Measurements from ENCODE around the gene PPFIA2. TPM values are rescaled to one million over a fixed set of nuclear protein-coding genes. Genes with fewer than 3 reads are reported as not detected.

The PPFIA2 gene
- under 1 TPM in 3 of 4 donors, not detected in 1; 0.11 to 0.89 (median 0.32) TPM for total RNA-seq

DNA sequence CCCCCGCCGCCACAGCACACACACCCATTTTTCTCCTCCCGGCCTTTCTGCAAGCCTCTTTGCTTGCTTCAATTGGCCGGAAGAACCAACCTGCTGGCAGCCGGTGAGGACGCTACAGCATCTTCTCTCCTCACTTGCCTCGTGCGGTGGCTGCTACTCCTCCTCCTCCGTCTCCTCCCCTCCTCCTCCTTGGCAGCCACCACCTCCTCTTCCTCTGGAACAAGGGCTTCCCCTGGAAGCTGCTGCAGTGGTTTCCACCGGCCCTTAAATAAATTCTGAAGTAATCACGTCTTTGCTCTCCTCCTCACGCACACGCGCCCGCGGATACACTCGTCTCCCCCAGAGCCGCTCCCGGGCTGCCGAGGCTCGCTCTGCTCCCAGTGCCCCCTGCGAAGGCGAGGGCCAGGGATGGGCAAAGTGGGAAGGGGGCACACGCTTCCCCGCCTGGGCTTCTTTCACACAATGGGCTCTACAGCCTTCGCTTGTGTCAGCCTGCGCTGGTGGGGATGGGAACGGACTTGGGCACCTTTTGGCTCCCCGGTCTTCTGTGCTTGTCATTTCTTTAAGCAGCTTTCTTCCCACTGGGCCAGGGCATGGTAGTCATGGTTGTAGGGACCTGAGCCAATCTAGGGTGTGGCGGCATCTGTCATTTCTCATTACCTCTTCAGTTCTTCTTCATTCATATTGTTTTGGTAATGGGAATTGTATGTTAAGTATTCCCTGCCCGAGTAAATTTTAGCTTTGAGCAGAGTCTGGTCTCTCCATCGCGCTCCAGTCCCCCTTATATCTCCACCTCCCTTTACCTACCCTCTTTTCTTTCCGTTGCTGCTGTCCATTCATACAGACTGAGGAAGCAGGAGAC is at the start of gene PPFIA2:
Gene PPFIA2, minus strand, starts transcription at position 161 of the 862 bp plus-strand sequence.
- no peak within 1 kb of the TSS for H3K27ac ChIP-seq
- 5% methylated on average over 33 of the region's 34 CpGs for WGBS
- H3K36me3 ChIP-seq, result no peaks in the 10 kb centered on the region
- no peaks in the 10 kb centered on the region for H3K9me3 ChIP-seq
- H3K4me3 ChIP-seq, result peak within 1 kb of the TSS; percentile 51
- peaks cover 26% of the 10 kb centered on the region for H3K27me3 ChIP-seq
- H3K4me1 ChIP-seq, result peaks cover 19% of the 10 kb centered on the region
- TF ChIP-seq EP300 (IDR thresholded peaks at IDR 0.05), result no peak
- no peak for TF ChIP-seq POLR2A (IDR thresholded peaks at IDR 0.05)
- TF ChIP-seq, protein P1, sequence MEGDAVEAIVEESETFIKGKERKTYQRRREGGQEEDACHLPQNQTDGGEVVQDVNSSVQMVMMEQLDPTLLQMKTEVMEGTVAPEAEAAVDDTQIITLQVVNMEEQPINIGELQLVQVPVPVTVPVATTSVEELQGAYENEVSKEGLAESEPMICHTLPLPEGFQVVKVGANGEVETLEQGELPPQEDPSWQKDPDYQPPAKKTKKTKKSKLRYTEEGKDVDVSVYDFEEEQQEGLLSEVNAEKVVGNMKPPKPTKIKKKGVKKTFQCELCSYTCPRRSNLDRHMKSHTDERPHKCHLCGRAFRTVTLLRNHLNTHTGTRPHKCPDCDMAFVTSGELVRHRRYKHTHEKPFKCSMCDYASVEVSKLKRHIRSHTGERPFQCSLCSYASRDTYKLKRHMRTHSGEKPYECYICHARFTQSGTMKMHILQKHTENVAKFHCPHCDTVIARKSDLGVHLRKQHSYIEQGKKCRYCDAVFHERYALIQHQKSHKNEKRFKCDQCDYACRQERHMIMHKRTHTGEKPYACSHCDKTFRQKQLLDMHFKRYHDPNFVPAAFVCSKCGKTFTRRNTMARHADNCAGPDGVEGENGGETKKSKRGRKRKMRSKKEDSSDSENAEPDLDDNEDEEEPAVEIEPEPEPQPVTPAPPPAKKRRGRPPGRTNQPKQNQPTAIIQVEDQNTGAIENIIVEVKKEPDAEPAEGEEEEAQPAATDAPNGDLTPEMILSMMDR (IDR thresholded peaks at IDR 0.05), result no peak
- no peak for TF ChIP-seq POLR2AphosphoS5 (IDR thresholded peaks at IDR 0.05)
- peak; percentile 63 to 74 for DNase-seq (ENCODE audit: low spot score in 2 of 2)

DNA sequence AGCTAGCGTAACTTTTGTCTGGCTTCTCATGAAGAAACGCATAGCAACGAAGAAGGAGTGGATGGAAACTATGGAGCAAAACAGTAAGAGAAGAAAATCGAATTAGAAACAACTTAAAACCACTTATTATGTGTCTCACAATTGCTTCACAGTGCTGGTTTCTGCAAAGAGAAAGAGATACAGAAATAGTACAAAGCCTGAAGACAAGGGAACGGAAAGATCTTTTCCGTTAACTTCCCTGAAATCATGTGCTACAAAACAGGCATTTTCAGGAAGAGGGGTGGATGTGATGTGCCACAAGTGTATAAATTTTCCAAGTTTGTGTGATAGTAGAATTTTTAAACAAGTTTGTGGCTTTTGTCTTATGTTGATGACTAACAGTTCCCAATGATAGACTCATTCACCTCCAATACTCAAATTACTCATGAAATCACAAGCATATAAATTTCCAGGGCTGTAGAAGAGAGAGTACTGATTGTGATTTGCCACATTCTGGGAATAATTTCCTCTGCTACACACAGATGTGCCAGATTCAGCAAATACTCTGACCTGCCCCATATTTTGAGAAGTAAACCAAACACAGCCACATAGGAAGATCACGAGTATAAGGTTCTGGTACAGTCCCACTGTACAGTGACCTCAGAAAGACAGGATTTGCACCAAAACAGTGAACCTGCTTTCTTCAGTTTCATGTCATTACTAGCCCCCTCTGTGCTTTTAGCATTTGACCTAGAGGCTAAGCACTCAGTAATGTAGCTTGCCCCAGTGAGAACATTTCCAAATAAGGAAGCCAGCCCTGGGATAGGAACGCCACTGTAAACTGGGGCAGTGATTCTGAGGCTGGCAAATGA is 41.4 kb upstream of the PPFIA2 start:
- no peaks in the 10 kb centered on the region for H3K9me3 ChIP-seq
- no peak overlapping the region for H3K4me3 ChIP-seq
- H3K36me3 ChIP-seq, result no peaks in the 10 kb centered on the region
- WGBS, result 55% methylated on average over 8 of the region's 8 CpGs
- H3K27me3 ChIP-seq, result no peaks in the 10 kb centered on the region
- no peak overlapping the region for H3K27ac ChIP-seq
- no peak for TF ChIP-seq POLR2A (IDR thresholded peaks at IDR 0.05)
- H3K4me1 ChIP-seq, result no peaks in the 10 kb centered on the region
- DNase-seq (ENCODE audit: low spot score in 2 of 2), result no peak

DNA sequence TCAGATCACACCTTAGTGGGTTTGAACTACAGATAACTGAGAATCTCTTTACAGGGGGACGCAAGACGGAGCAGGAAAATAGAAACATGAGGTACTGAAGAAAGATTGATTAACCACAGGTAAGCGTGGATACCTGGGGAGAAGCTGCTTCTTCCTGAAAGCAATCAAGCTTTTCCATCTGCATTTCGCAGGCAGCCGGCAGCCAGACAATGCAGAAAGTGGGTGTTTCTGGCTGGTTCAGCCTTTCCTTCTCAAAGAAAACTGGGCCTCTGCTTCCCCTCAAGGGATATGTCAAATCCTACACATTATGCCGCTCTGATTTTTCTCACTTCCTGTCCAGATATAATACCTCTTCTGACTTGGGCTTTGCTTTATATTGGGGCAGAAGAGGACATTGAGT is 39.1 kb upstream of the PPFIA2 start:
- 30% methylated on average over 6 of the region's 6 CpGs for WGBS
- DNase-seq (ENCODE audit: low spot score in 2 of 2), result no peak
- Histone ChIP-seq H3K4me1 (no peaks in the 10 kb centered on the region), H3K36me3 (no peaks in the 10 kb centered on the region), H3K4me3 (no peak overlapping the region), H3K27ac (no peak overlapping the region), H3K9me3 (no peaks in the 10 kb centered on the region), H3K27me3 (no peaks in the 10 kb centered on the region)
- TF ChIP-seq EP300 (IDR thresholded peaks at IDR 0.05) (no peak), POLR2AphosphoS5 (IDR thresholded peaks at IDR 0.05) (no peak)
- TF ChIP-seq, protein P1 (IDR thresholded peaks at IDR 0.05), result no peak

DNA sequence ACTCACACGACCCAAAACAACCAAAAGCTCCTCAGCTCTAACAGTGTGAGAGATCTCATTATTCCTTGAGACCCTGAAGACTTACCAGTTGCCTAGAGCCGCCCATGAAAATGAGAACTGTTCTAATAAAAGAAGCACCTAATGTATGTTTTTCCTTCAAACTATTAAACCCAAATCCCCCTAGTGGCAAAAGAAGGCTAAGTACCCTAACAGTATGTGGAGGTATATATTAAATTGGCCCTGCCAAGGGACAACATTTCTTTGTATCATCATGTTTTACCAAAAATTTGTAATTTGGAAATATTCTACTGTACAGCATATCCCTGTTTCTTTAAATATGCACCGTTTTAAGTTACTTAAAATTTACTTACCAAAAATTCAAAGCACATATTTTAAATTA is 38.0 kb upstream of the PPFIA2 start:
- no peaks in the 10 kb centered on the region for H3K36me3 ChIP-seq
- TF ChIP-seq POLR2AphosphoS5 (IDR thresholded peaks at IDR 0.05) (no peak), POLR2A (IDR thresholded peaks at IDR 0.05) (no peak), EP300 (IDR thresholded peaks at IDR 0.05) (no peak)
- TF ChIP-seq, protein P1 (IDR thresholded peaks at IDR 0.05), result no peak
- 51% methylated on average over 3 of the region's 3 CpGs for WGBS
- H3K4me3 ChIP-seq, result no peak overlapping the region
- no peaks in the 10 kb centered on the region for H3K4me1 ChIP-seq
- DNase-seq (ENCODE audit: low spot score in 2 of 2), result no peak
- no peaks in the 10 kb centered on the region for H3K27me3 ChIP-seq
- no peaks in the 10 kb centered on the region for H3K9me3 ChIP-seq
- no peak overlapping the region for H3K27ac ChIP-seq

DNA sequence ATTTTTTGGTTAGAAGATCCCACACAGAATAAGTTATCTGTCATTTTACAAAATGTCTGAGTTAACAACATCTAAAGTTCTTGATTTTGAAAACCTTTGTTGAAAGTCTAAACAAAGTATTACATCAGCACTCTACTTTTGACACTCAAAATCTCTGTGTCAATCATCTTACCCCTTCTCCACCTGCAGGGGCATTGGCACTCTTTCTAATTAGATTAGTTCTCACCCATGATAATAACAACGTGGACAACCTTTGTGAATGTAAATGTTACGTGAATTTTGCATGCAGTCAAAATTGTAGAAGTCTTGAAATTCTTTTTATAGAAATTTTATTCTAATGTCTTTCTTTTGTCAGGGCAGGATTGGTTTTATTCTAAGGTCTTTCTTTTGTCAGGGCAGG is 33.5 kb upstream of the PPFIA2 start:
- Histone ChIP-seq H3K27me3 (no peaks in the 10 kb centered on the region), H3K36me3 (no peaks in the 10 kb centered on the region), H3K4me1 (no peaks in the 10 kb centered on the region), H3K27ac (no peak overlapping the region), H3K4me3 (no peak overlapping the region), H3K9me3 (no peaks in the 10 kb centered on the region)
- no peak for DNase-seq (ENCODE audit: low spot score in 2 of 2)
- WGBS, result 64% methylated on average over 2 of the region's 2 CpGs
- TF ChIP-seq, protein P1 (IDR thresholded peaks at IDR 0.05), result no peak
- TF ChIP-seq POLR2A (IDR thresholded peaks at IDR 0.05) (no peak), POLR2AphosphoS5 (IDR thresholded peaks at IDR 0.05) (no peak), EP300 (IDR thresholded peaks at IDR 0.05) (no peak)

Data from suprapubic skin (tissue), 4 donors.